ENCODE measurements around the gene NFATC2.

DNA sequence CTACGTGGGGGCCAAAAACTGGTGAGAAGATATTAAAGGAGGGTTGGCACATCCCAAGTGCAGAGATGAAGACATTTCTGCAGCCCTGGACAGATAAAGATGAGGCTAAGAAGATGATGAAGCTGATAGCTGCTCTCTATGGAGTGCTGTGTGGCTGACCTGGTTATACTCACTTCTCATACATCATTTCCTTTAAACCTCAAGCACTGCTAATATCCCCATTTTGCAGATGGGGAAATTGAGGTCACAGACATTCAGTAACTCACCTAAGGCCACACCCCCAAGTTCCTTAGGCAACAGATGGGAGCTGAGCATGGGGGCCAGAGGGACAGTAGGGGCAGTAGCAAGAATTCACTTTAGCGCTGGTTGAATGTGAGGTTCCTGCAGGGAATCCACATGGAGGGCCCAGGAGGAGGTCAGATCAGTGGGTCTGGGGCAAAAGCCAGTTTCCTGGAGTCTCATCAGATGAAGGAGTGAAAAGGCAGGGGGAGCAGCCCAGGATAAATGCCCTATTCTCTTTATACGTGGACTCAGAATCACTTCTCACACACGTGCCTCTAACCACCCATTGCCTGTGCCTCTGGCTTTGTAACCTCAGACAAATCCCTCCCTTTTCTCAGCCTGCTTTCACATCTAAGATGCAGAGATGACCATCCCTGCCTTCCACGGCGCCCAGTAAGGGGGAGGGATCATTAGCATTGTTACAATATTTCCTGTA is 125.8 kb downstream of the NFATC2 start:
- TF ChIP-seq, protein P1, sequence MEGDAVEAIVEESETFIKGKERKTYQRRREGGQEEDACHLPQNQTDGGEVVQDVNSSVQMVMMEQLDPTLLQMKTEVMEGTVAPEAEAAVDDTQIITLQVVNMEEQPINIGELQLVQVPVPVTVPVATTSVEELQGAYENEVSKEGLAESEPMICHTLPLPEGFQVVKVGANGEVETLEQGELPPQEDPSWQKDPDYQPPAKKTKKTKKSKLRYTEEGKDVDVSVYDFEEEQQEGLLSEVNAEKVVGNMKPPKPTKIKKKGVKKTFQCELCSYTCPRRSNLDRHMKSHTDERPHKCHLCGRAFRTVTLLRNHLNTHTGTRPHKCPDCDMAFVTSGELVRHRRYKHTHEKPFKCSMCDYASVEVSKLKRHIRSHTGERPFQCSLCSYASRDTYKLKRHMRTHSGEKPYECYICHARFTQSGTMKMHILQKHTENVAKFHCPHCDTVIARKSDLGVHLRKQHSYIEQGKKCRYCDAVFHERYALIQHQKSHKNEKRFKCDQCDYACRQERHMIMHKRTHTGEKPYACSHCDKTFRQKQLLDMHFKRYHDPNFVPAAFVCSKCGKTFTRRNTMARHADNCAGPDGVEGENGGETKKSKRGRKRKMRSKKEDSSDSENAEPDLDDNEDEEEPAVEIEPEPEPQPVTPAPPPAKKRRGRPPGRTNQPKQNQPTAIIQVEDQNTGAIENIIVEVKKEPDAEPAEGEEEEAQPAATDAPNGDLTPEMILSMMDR (conservative IDR thresholded peaks at IDR 0.05) = no peak
- TF ChIP-seq EZH2 (IDR thresholded peaks at IDR 0.05; ENCODE audit: low read depth) = no peak

Measured in PC-9 (cell line).